Neutrophil (primary cell): ENCODE data around the gene C17orf67.

Experiments used
- H3K27ac ChIP-seq: fragments of 200-600 bp; sonication (generic); 2 replicates; pipeline ENCODE4 v1.5.1; 2016; ENCODE audit warnings: mild to moderate bottlenecking, moderate library complexity
- H3K27me3 ChIP-seq: fragments of 200-600 bp; sonication (generic); 2 replicates; pipeline ENCODE4 v1.6.0; 2016; ENCODE audit warnings: mild to moderate bottlenecking
- H3K36me3 ChIP-seq: fragments of 200-600 bp; sonication (generic); 2 replicates; pipeline ENCODE4 v1.5.1; 2017
- H3K4me1 ChIP-seq, 2 experiments: fragments of 200-600 bp in 1 of 2; sonication (generic) in 1 of 2; 1 replicate in 1 of 2; 2 replicates in 1 of 2; pipeline versions ENCODE4 v1.5.1 to v1.6.1; 2013 to 2016; ENCODE audit warnings: low read depth in 1 of 2, low read length in 1 of 2, mild to moderate bottlenecking in 1 of 2, moderate library complexity in 1 of 2; ENCODE audit not compliant: control insufficient read depth in 1 of 2, insufficient read depth in 1 of 2
- H3K4me3 ChIP-seq, 2 experiments: fragments of 200-600 bp in 1 of 2; sonication (generic) in 1 of 2; 1 replicate in 1 of 2; 2 replicates in 1 of 2; pipeline ENCODE4 v1.5.1; 2013 to 2016; ENCODE audit warnings: low read depth in 1 of 2, low read length in 1 of 2, mild to moderate bottlenecking in 1 of 2, moderate library complexity in 1 of 2
- H3K9me3 ChIP-seq: fragments of 200-600 bp; sonication (generic); 2 replicates; pipeline ENCODE4 v1.5.1; 2016
- CTCF ChIP-seq: fragments of 200-600 bp; sonication (generic); IDR thresholded peaks from 2 replicates; pipeline ENCODE4 v1.5.1; 2016; ENCODE audit warnings: antibody characterized with exemption

C17orf67 gene

GRCh38 chr17:56773124-56773523, 60.6 kb downstream of the C17orf67 start:
- Histone ChIP-seq H3K27ac (no peak overlapping the region), H3K9me3 (no peaks in the 10 kb centered on the region), H3K4me1 (no peaks in the 10 kb centered on the region), H3K27me3 (peaks cover 7% of the 10 kb centered on the region), H3K4me3 (no peak overlapping the region), H3K36me3 (no peaks in the 10 kb centered on the region)
- TF ChIP-seq CTCF, result no peak

GRCh38 chr17:56772442-56772841, 61.3 kb downstream of the C17orf67 start:
- H3K27ac ChIP-seq, result no peak overlapping the region
- H3K4me3 ChIP-seq, result no peak overlapping the region
- H3K9me3 ChIP-seq, result no peaks in the 10 kb centered on the region
- H3K27me3 ChIP-seq, result peaks cover under 1% of the 10 kb centered on the region
- no peaks in the 10 kb centered on the region for H3K36me3 ChIP-seq
- H3K4me1 ChIP-seq, result no peaks in the 10 kb centered on the region
- TF ChIP-seq CTCF, result no peak

- no peaks in the 10 kb centered on the region for H3K4me1 ChIP-seq
- no peak overlapping the region for H3K27ac ChIP-seq
- H3K9me3 ChIP-seq, result no peaks in the 10 kb centered on the region
- H3K36me3 ChIP-seq, result no peaks in the 10 kb centered on the region
- no peaks in the 10 kb centered on the region for H3K27me3 ChIP-seq
- no peak overlapping the region for H3K4me3 ChIP-seq
- TF ChIP-seq CTCF, result no peak
Observed at GRCh38 chr17:56771975-56772374, 61.7 kb downstream of the C17orf67 start.

- Histone ChIP-seq H3K27me3 (no peaks in the 10 kb centered on the region), H3K27ac (no peak overlapping the region), H3K4me3 (no peak overlapping the region), H3K9me3 (no peaks in the 10 kb centered on the region), H3K36me3 (no peaks in the 10 kb centered on the region), H3K4me1 (no peaks in the 10 kb centered on the region)
- TF ChIP-seq CTCF, result no peak
Observed at GRCh38 chr17:56771563-56771962, 62.2 kb downstream of the C17orf67 start.

- no peaks in the 10 kb centered on the region for H3K9me3 ChIP-seq
Observed at GRCh38 chr17:56770427-56770826, 63.3 kb downstream of the C17orf67 start.

More at GRCh38 chr17:56770427-56770826, 63.3 kb downstream of the C17orf67 start:
- Histone ChIP-seq H3K4me1 (no peaks in the 10 kb centered on the region), H3K36me3 (no peaks in the 10 kb centered on the region), H3K27me3 (no peaks in the 10 kb centered on the region), H3K4me3 (no peak overlapping the region), H3K27ac (no peak overlapping the region)
- no peak for TF ChIP-seq CTCF
